GM18508 (cell line): ENCODE data around the gene KRTAP5-4.
"Not testable (repeated sequence)": the region's sequence is repeated elsewhere in the genome, so short reads cannot be mapped to it uniquely, and the experiment has no call there.

Experiments used
- ATAC-seq: cut with Tn5 transposase; IDR thresholded peaks from one replicate; pipeline ENCODE4 v1.9.1; 2021; ENCODE audit warnings: moderate number of reproducible peaks; ENCODE audit not compliant: insufficient read depth, unreplicated experiment

Gene KRTAP5-4

DNA sequence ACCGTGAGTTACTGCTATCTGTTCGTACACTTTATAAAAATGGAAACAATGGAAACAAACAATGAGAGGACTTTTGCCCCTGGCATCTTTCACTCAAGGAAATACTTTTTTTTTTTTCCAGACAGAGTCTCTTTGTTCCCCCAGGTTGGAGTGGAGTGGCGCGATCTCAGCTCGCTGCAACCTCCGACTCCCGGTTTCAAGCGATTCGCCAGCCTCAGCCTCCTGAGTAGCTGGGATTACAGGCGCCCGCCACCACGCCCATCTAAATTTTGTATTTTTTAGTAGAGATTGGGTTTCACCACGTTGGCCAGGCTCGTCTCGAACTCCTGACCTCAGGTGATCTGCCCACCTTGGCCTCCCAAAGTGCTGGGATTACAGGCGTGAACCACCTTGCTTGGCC lies 46.2 kb downstream of the KRTAP5-4 start:
- ATAC-seq: not testable (repeated sequence)

DNA sequence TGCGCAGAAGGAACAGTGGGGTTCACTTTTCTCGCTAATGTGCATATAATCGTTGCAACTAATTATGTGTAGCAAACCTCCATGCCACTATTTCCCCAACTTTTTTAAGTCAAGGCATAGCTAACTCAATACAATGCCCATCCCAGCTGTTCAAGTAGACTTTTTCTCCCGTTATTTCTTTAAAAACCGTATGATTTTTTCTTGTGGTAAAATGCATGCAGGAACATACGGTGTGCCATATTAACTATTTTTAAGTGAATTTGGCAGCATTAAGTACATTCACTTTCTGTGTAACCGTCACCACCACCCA lies 47.0 kb downstream of the KRTAP5-4 start:
- ATAC-seq: no peak

- no peak for ATAC-seq
These were observed 47.6 kb downstream of the KRTAP5-4 start for GRCh38 chr11:1574238-1574932.

DNA sequence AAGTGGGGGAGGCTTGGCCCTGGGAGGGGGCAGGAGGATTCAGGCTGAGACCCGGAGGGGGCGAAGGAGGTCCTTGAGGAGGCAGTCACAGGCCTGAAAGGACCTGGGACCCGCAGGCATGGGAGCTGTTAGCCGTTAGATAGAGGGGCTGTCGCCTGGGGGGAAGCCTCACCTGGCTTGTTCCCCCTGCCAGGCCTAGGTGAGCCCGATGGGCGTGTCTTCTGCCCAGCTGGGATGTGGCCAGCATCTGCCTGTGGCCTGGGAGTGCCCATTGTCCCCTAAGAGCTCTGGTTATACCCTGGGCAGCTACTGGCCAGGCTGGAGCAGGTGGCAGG lies 48.1 kb downstream of the KRTAP5-4 start:
- ATAC-seq: no peak

DNA sequence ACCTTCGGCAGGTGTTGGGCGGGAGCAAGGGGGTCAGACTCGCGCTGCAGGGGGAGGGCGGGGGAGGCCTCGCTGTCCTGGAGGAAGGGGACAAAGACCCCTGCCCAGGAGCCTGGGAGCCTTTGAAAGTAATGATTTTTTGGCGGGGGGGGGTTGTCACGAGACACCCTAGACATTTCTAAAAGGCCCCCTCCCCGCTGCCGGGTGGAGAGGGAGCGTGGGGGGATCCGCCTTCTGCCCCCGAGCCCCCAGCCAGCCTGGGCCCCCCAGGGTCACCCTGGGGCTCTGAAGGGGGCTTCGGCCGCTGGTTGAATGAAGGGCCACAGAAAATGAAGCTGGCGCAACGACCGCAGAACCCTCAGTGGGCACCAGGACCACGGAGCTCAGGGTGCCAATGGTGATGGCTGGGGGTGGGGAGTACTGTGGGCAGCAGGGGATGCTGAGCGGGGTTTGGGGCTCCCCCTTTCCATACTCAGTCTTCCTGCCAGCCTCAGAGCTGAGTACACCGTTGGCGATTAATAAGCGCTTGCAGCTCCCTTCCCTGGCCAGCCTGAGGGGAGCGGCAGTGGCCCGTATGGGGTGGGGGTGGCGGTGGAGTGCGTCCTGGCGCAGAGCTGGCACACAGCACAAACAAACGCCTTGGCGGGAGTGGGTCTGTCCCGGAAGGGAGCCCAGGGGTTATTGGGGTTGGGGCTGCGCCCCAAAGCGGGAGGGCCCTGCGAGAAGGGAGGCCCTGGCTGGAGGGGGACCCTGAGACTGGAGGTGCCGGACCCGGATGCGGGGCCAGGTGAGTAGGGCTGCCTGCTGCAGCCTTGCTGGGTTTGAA lies 48.6 kb downstream of the KRTAP5-4 start:
- no peak for ATAC-seq

DNA sequence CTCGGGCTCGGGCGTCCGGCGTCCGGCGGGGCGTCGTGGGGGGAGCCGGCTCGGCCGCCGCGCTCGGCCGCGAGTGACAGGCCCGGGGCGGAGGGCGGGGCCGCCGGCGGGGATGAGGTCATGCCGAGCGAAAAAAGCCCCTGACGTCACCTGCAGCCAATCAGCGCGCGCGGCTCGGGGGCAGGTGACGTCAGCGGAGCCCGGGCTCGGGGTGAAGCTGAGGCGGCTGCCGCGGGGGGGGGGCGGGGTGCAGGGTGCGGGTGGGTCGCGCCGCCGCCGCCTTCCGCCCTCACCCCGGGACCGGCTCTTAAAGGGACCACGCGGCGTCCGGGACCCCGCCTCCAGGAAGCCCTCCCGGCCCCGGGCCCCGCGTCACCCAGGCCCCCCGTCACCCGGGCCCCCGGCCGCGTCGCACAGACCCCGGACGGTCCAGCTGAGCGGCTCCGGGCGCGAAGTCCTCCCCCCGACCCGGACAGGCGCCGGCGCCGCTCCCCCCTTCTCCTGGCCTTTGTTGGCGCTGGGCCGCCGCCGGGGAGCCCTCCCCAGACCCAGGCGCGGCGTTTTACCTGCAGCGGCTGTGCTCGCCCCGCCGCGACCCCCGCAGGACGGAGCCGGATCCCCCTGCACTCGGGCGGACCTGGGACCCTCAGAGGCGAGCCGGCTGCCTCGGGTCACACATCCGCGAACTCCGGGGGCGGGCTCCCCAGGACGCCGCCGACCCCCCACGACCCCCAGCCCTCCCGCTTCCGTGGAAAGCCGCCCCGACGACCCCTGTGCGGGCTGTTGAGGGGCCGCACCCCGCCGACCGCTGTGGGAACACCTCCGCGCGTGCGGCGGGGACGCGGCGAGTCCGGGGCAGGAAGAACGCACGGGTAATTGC lies 49.5 kb downstream of the KRTAP5-4 start, which contains the start of gene DUSP8:
Gene DUSP8, minus strand, starts transcription at position 75 of the 880 bp plus-strand sequence. CDS start 6,445 bp downstream, outside the sequence.
- ATAC-seq: no peak

- no peak for ATAC-seq
These were observed 50.2 kb downstream of the KRTAP5-4 start for GRCh38 chr11:1571760-1572196.
